K562 treated with DMSO at 1 percent for 24 hours (cell line): ENCODE results near the gene CMTM8. TPM values are rescaled to one million over a fixed set of nuclear protein-coding genes. Genes with fewer than 3 reads are reported as not detected.

ENCODE experiments used
- total RNA-seq: library from RNA; unstranded; fragments of 300-600 nt; gene quantifications from 2 replicates; pipeline ENCODE4 v1.2.3, GENCODE V29; 2022; ENCODE audit warnings: low read depth; ENCODE audit not compliant: insufficient read depth

Gene CMTM8
- total RNA-seq = not detected in 2 replicates

GRCh38 chr3:32238453-32239306, at the start of gene CMTM8:
CMTM8 (plus strand) TSS chr3:32238680; CDS start chr3:32238973, 293 bp downstream.

GRCh38 chr3:32391643-32392535, 153.4 kb downstream of the CMTM8 start, which contains the start of gene CMTM7:
CMTM7 (plus strand) TSS chr3:32391853; CDS start chr3:32391907, 54 bp downstream.

Other genes with a start within 250 kb of the CMTM8 start
- gene GPD1L, start 132.1 kb upstream of the CMTM8 start, total RNA-seq = 8.7 and 12.5 TPM in 2 replicates
- gene CMTM7, start 153.2 kb downstream of the CMTM8 start, total RNA-seq = 4.1 and 4.5 TPM in 2 replicates